Glutamatergic neuron (in vitro differentiated cells): ENCODE results near the gene EGR1. TPM values are rescaled to one million over a fixed set of nuclear protein-coding genes. Genes with fewer than 3 reads are reported as not detected.

Source experiments
- DNase-seq: peaks from one replicate; pipeline ENCODE4 v3.0.0; 2022
- H3K27ac Mint-ChIP-seq: one replicate; pipeline ENCODE4 v1.8.0; 2020; ENCODE audit warnings: mild to moderate bottlenecking, mixed read lengths, inconsistent platforms; ENCODE audit not compliant: unreplicated experiment
- H3K27me3 Mint-ChIP-seq: one replicate; pipeline ENCODE4 v1.8.0; 2020; ENCODE audit warnings: mild to moderate bottlenecking, moderate library complexity, mixed read lengths, inconsistent platforms; ENCODE audit not compliant: unreplicated experiment
- H3K36me3 Mint-ChIP-seq: one replicate; pipeline ENCODE4 v1.8.0; 2020; ENCODE audit warnings: mild to moderate bottlenecking, mixed read lengths, inconsistent platforms; ENCODE audit not compliant: unreplicated experiment
- H3K4me1 Mint-ChIP-seq: one replicate; pipeline ENCODE4 v1.8.0; 2020; ENCODE audit warnings: mild to moderate bottlenecking, low read depth, mixed read lengths, inconsistent platforms; ENCODE audit not compliant: unreplicated experiment
- H3K4me3 Mint-ChIP-seq: one replicate; pipeline ENCODE4 v1.8.0; 2020; ENCODE audit warnings: mild to moderate bottlenecking, mixed read lengths, inconsistent platforms; ENCODE audit not compliant: unreplicated experiment
- H3K9me3 Mint-ChIP-seq: one replicate; pipeline ENCODE4 v1.8.0; 2020; ENCODE audit warnings: mild to moderate bottlenecking, moderate library complexity, mixed read lengths, inconsistent platforms; ENCODE audit not compliant: unreplicated experiment
- total RNA-seq: library from RNA; stranded (reverse); fragmentation: NEBNext Ultra II Directional; extraction: Animal tissue kit (Norgen Biotek cat#: 25700); gene quantifications from one replicate; pipeline ENCODE4 v1.2.1, GENCODE V29; 2021; ENCODE audit not compliant: unreplicated experiment
- TF ChIP-seq, protein P1 (sequence below): fragments of 200-600 bp; sonication (generic); IDR thresholded peaks from one replicate; pipeline ENCODE4 v1.5.0; 2021; ENCODE audit not compliant: partially characterized antibody, unreplicated experiment

Gene EGR1
- total RNA-seq, 1 donor from 2014 or later, result 1.3 TPM

DNA sequence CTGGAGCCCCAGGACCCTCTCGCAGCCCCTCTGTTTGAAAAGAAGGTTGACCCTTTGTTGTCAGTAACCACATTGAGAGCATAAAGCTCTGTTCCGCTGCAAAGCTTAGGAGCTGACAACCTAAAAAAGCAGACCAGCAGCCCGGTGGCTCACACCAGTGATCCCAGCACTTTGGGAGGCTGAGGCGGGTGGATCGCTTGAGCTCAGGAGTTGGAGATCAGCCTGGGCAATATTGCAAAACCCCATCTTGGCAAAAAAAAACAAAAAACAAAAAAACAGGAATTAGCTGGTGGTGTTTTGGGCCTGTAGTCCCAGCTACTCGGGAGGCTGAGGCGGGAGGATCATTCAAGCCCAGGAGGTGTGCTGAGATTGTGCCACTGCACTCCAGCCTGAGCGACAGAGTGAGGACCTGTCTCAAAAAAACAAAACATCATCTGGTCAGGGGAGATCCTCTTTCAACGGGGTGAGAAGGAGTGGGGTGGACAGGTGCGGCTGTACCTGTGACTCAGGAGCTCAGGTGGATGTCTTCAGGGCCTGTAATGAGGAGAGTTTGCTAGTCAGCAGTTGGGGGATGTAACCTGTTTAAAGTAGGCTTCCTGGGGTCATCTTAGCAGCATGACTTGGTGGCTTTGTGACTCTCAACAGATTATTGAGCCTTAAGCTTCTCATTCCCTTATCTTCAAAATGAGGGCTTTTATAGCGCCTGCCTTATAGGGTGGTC, 27.1 kb upstream of the EGR1 start:
- TF ChIP-seq, protein P1, sequence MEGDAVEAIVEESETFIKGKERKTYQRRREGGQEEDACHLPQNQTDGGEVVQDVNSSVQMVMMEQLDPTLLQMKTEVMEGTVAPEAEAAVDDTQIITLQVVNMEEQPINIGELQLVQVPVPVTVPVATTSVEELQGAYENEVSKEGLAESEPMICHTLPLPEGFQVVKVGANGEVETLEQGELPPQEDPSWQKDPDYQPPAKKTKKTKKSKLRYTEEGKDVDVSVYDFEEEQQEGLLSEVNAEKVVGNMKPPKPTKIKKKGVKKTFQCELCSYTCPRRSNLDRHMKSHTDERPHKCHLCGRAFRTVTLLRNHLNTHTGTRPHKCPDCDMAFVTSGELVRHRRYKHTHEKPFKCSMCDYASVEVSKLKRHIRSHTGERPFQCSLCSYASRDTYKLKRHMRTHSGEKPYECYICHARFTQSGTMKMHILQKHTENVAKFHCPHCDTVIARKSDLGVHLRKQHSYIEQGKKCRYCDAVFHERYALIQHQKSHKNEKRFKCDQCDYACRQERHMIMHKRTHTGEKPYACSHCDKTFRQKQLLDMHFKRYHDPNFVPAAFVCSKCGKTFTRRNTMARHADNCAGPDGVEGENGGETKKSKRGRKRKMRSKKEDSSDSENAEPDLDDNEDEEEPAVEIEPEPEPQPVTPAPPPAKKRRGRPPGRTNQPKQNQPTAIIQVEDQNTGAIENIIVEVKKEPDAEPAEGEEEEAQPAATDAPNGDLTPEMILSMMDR, result no peak
- Mint-ChIP-seq H3K27me3 (peaks cover 8% of the 10 kb centered on the region), H3K4me3 (peak overlapping the region; percentile 87), H3K36me3 (peaks cover 5% of the 10 kb centered on the region), H3K27ac (peak overlapping the region; percentile 91), H3K9me3 (peaks cover 7% of the 10 kb centered on the region), H3K4me1 (peaks cover 6% of the 10 kb centered on the region)
- DNase-seq, result no peak

DNA sequence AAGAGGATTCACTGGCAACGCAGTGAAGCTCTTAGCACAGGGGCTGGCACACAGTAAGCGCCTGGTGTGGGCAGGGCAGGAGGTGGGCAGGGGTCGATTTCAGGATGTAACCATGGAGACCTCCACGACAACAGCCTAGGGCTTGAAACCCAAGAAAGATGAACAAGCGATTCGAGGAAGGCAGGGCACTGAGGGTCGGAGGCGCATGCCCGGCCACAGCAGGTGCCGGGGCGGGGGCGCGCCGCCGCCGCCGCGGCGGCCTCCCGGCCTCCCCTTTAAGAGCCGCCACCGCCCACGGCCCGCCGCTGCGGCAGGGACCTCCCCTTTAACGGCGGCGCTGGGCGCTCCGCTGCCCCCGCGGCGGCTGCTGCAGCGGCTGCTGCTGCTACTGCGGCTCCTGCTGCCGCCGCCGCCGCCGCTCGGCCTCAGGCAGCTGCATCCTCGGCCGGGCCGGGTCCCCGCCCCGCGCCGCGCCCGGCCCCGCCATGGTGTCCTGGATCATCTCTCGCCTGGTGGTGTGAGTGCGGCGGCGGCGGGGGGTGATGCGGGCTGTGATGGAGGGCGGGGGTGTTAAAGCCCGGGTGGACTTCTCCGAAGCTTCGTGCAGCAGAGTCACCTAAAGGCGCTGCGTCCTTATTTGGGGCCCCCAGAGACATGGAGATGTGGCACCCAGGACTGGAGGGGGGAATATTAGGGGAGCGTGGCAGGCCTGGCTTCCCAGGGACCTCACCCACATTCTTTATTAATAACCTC, 26.4 kb upstream of the EGR1 start, which contains the start of gene REEP2:
TSS of gene REEP2 (plus strand) at position 334 of the 753 bp plus-strand sequence. CDS start at position 486, 152 bp downstream.
- Mint-ChIP-seq H3K4me1 (peaks cover 6% of the 10 kb centered on the region), H3K27ac (peak within 1 kb of the TSS; percentile 96), H3K27me3 (peaks cover 8% of the 10 kb centered on the region), H3K36me3 (peaks cover 5% of the 10 kb centered on the region), H3K4me3 (peak within 1 kb of the TSS; percentile 96), H3K9me3 (peaks cover 7% of the 10 kb centered on the region)
- peak; percentile 85 for DNase-seq
- TF ChIP-seq, protein P1, result no peak

DNA sequence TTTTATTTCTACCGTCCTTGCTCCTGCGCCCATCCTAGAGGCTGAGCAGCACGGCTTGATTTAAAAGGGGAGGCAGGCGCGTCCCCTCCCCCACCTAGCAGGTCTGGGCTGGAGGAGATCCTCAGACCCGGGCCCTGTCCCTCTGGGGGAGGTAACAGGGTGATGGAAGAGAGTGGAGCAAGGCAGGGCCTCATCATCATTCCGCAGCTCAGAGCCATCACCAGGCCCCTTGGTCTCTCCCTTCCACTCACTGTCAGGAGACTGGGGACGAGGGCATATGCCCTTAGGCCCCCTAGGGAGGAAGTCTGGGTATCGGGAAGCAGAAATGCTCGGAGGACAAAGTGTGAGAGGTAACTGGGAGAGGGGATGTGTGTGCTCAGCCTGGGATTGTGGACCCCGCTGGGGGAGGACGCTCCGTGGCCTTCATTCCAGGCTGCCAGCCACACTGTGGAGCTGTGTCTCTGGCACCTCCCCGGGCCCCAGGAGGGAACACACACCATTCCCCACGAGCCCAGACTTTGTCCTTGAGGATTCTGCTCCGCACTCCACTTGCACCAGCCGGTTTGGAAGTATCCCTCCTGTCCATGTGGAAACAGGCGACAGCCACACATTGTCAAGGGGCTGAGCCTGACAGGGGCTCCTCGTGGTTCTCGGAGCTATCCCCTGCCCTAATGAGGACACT, 25.7 kb upstream of the EGR1 start:
- Mint-ChIP-seq H3K27me3 (peaks cover 8% of the 10 kb centered on the region), H3K4me1 (peaks cover 6% of the 10 kb centered on the region), H3K36me3 (peaks cover 5% of the 10 kb centered on the region), H3K27ac (peak overlapping the region; percentile 96), H3K4me3 (peak overlapping the region; percentile 96), H3K9me3 (peaks cover 7% of the 10 kb centered on the region)
- peak; percentile 70 for DNase-seq
- TF ChIP-seq, protein P1, result no peak

DNA sequence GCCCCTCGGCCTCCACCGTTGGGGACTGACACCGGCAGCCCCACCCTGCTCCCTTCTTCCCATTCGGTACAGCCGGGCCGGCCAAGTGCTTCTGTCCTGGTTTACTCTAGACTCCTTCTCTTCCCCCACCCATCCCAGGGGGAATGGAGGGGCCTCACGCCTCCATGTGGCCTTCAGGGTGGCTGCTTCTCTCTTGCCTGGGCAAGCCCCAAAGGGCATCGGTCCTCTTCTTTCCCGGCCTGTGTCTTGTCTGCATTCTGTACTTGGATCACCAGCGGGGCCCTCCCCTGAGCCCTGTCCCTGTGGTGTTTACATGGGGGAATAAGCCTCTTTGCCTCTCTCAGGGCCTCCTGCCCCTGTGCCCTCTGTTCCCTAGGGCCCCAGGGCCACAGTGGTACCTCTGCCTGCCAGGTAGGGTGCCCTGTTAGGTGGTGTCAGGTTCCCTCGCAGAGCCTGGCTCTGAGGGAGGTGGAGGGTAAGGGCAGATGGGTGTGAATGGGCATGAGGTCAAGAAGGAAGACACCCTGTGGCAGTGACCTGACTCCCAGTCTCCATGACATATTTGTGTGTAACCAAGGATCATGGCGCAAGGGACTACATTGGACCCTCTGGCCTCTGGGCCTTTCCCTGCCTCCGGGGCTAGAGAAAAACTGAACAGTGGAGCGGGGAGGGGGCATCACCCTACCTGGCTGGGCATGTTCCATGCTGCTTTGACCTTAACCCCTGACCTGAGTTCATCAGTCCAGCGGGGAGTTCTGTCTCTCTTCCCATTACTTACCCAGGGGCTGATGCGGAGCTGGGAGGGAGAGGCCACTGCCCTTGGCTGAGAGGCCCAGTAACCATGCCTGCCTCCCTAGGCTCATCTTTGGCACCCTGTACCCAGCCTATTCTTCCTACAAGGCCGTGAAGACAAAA, 24.9 kb upstream of the EGR1 start:
- Mint-ChIP-seq H3K36me3 (peaks cover 5% of the 10 kb centered on the region), H3K9me3 (peaks cover 7% of the 10 kb centered on the region), H3K27me3 (peaks cover 8% of the 10 kb centered on the region), H3K4me1 (peaks cover 6% of the 10 kb centered on the region), H3K4me3 (peak overlapping the region; percentile 96), H3K27ac (peak overlapping the region; percentile 96)
- DNase-seq, result peak; percentile 38
- TF ChIP-seq, protein P1, result no peak
